ENCODE measurements around the gene SAA1. TPM values are rescaled to one million over a fixed set of nuclear protein-coding genes. Genes with fewer than 3 reads are reported as not detected.

The SAA1 gene
- polyA plus RNA-seq, 1 donor (not counting 4 experiments of a cell fraction or from before 2014, with no cell fraction given) = 27.5 TPM

GRCh38 chr11:18282626-18283025 is 16.6 kb downstream of the SAA1 start:
- FAIRE-seq (no peak), DNase-seq (ENCODE audit: low read depth, low spot score) (no peak)
- peaks cover 27 to 31% of the 10 kb centered on the region in 2 experiments for H3K36me3 ChIP-seq (ENCODE audit: control insufficient read depth in 2 of 2, extremely low read depth in 1 of 2, insufficient read depth in 2 of 2, low read length in 2 of 2)
- no peaks in the 10 kb centered on the region for H3K27me3 ChIP-seq (ENCODE audit: control insufficient read depth, extremely low read depth, insufficient read depth, low read length)
- dilution Hi-C loops (cut with MboI; ENCODE audit: extremely low pct_ligation_motif_present, low sequenced_read_pairs) = no loop called here
- no peak overlapping the region for H3K9ac ChIP-seq (ENCODE audit: control insufficient read depth, extremely low read depth, insufficient read depth, low read length)
- H3K79me2 ChIP-seq (ENCODE audit: control insufficient read depth, insufficient read depth, low read length) = no peaks in the 10 kb centered on the region
- no peaks in the 10 kb centered on the region for H4K20me1 ChIP-seq (ENCODE audit: control insufficient read depth, extremely low read depth, insufficient read depth, low read length)
- H3K27ac ChIP-seq (ENCODE audit: control insufficient read depth, insufficient read depth, low read length) = no peak overlapping the region
- H3K9me3 ChIP-seq (ENCODE audit: control insufficient read depth, low read depth, low read length) = no peaks in the 10 kb centered on the region
- H2AFZ ChIP-seq (ENCODE audit: control insufficient read depth, low read length) = no peak overlapping the region
- no peaks in the 10 kb centered on the region for H3K9me1 ChIP-seq (ENCODE audit: control insufficient read depth, extremely low read depth, insufficient read depth, low read length)
- H3K4me3 ChIP-seq (ENCODE audit: control insufficient read depth in 2 of 3, extremely low read depth in 1 of 3, insufficient read depth in 2 of 3, low read depth in 1 of 3, low read length in 3 of 3) = no peak overlapping the region
- no peak overlapping the region for H3K4me2 ChIP-seq (ENCODE audit: control insufficient read depth, extremely low read depth, insufficient read depth, low read depth, low read length)
- TF ChIP-seq EZH2 (IDR thresholded peaks at IDR 0.05; ENCODE audit: low read length) (no peak), CTCF (optimal IDR thresholded peaks at IDR 0.05 in 1 of 3, IDR thresholded peaks at IDR 0.05 in 1 of 3, conservative IDR thresholded peaks at IDR 0.05 in 1 of 3; ENCODE audit: extremely low read depth in 1 of 3, insufficient read depth in 2 of 3, low read length in 3 of 3) (no peak)
- H3K4me1 ChIP-seq (ENCODE audit: control insufficient read depth, extremely low read depth, insufficient read depth, low read length) = no peaks in the 10 kb centered on the region

GRCh38 chr11:18285841-18286240 is 19.8 kb downstream of the SAA1 start:
- H3K36me3 ChIP-seq (ENCODE audit: control insufficient read depth in 2 of 2, extremely low read depth in 1 of 2, insufficient read depth in 2 of 2, low read length in 2 of 2) = peaks cover 31 to 33% of the 10 kb centered on the region in 2 experiments
- dilution Hi-C loops (cut with MboI; ENCODE audit: extremely low pct_ligation_motif_present, low sequenced_read_pairs) = no loop called here

More at GRCh38 chr11:18285841-18286240, 19.8 kb downstream of the SAA1 start:
- TF ChIP-seq EZH2 (IDR thresholded peaks at IDR 0.05; ENCODE audit: low read length) = no peak
- TF ChIP-seq CTCF (optimal IDR thresholded peaks at IDR 0.05 in 1 of 3, IDR thresholded peaks at IDR 0.05 in 1 of 3, conservative IDR thresholded peaks at IDR 0.05 in 1 of 3; ENCODE audit: extremely low read depth in 1 of 3, insufficient read depth in 2 of 3, low read length in 3 of 3) = no peak
- no peak for FAIRE-seq
- Histone ChIP-seq H3K9me3 (ENCODE audit: control insufficient read depth, low read depth, low read length) (no peaks in the 10 kb centered on the region), H3K9ac (ENCODE audit: control insufficient read depth, extremely low read depth, insufficient read depth, low read length) (no peak overlapping the region), H3K79me2 (ENCODE audit: control insufficient read depth, insufficient read depth, low read length) (no peaks in the 10 kb centered on the region), H3K27me3 (ENCODE audit: control insufficient read depth, extremely low read depth, insufficient read depth, low read length) (no peaks in the 10 kb centered on the region), H4K20me1 (ENCODE audit: control insufficient read depth, extremely low read depth, insufficient read depth, low read length) (no peaks in the 10 kb centered on the region), H2AFZ (ENCODE audit: control insufficient read depth, low read length) (no peak overlapping the region), H3K27ac (ENCODE audit: control insufficient read depth, insufficient read depth, low read length) (no peak overlapping the region), H3K4me3 (ENCODE audit: control insufficient read depth in 2 of 3, extremely low read depth in 1 of 3, insufficient read depth in 2 of 3, low read depth in 1 of 3, low read length in 3 of 3) (no peak overlapping the region), H3K9me1 (ENCODE audit: control insufficient read depth, extremely low read depth, insufficient read depth, low read length) (no peaks in the 10 kb centered on the region), H3K4me2 (ENCODE audit: control insufficient read depth, extremely low read depth, insufficient read depth, low read depth, low read length) (no peak overlapping the region), H3K4me1 (ENCODE audit: control insufficient read depth, extremely low read depth, insufficient read depth, low read length) (no peaks in the 10 kb centered on the region)
- DNase-seq (ENCODE audit: low read depth, low spot score) = no peak

All from keratinocyte (primary cell).